Peyer's patch (tissue), 4 donors: ENCODE data around the gene EGFLAM.

Source experiments
- POLR2A ChIP-seq, 2 donors: fragments of 450-650 bp; IDR thresholded peaks; one replicate each; pipeline ENCODE4 v1.5.1; 2017; ENCODE audit warnings: antibody characterized with exemption in 2 of 2, mild to moderate bottlenecking in 2 of 2, moderate library complexity in 2 of 2
- TF ChIP-seq, protein P1 (sequence below), 6 experiments: fragments of 450-650 bp in 4 of 6; fragments of 200-600 bp in 2 of 6; sonication (generic) in 1 of 6; IDR thresholded peaks; one replicate each; pipeline ENCODE4 v1.5.1; 2017 to 2019; ENCODE audit warnings: antibody characterized with exemption in 6 of 6, mild to moderate bottlenecking in 3 of 6, moderate library complexity in 1 of 6

DNA sequence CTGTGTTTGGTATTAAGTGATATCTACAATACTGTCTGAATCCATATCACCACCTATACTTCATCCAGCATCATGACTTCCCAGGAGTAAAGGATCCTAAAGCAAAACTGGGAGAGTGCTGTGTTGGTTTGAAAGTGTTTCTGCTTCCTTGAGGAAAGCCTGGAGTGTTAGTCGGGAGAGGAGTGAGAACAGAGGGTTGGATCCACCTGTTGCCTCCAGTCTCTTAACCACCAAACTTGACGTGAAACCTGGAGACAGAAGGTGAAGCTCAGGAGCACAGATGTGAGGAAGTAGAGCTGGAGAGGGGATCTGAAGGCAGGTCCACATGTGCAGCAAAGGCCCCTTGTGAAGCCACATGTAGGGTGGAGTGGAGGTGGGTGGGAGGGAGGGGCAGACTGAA lies 88.2 kb downstream of the EGFLAM start:
- TF ChIP-seq POLR2A (IDR thresholded peaks at IDR 0.05), result no peak
- TF ChIP-seq, protein P1, sequence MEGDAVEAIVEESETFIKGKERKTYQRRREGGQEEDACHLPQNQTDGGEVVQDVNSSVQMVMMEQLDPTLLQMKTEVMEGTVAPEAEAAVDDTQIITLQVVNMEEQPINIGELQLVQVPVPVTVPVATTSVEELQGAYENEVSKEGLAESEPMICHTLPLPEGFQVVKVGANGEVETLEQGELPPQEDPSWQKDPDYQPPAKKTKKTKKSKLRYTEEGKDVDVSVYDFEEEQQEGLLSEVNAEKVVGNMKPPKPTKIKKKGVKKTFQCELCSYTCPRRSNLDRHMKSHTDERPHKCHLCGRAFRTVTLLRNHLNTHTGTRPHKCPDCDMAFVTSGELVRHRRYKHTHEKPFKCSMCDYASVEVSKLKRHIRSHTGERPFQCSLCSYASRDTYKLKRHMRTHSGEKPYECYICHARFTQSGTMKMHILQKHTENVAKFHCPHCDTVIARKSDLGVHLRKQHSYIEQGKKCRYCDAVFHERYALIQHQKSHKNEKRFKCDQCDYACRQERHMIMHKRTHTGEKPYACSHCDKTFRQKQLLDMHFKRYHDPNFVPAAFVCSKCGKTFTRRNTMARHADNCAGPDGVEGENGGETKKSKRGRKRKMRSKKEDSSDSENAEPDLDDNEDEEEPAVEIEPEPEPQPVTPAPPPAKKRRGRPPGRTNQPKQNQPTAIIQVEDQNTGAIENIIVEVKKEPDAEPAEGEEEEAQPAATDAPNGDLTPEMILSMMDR (IDR thresholded peaks at IDR 0.05), result no peak
